ENCODE results near the gene TNNI2.

- TF ChIP-seq POLR2AphosphoS5 (IDR thresholded peaks at IDR 0.05; ENCODE audit: low read depth, low read length) (0 out of 2 replicates have a peak, but pooled peaks have one; percentile 32), POLR2A (IDR thresholded peaks at IDR 0.05; ENCODE audit: low read depth, low read length) (peak; percentile 14; the same call in 1 of the 2 replicates)
Observed at GRCh38 chr11:1870326-1870696, 31.5 kb downstream of the TNNI2 start.

Data from GM12891 (cell line).